GM11168 (cell line): ENCODE measurements around the gene C4orf50.
"Not testable (repeated sequence)": the region's sequence is repeated elsewhere in the genome, so short reads cannot be mapped to it uniquely, and the experiment has no call there.

Experiments
- in situ Hi-C: fragments of 300-500 bp; cut with MboI; formaldehyde crosslinking; loops from one replicate; pipeline ENCODE4 v1.12.0; 2022; ENCODE audit warnings: low sequenced_read_pairs; ENCODE audit not compliant: unreplicated experiment

The C4orf50 gene

DNA sequence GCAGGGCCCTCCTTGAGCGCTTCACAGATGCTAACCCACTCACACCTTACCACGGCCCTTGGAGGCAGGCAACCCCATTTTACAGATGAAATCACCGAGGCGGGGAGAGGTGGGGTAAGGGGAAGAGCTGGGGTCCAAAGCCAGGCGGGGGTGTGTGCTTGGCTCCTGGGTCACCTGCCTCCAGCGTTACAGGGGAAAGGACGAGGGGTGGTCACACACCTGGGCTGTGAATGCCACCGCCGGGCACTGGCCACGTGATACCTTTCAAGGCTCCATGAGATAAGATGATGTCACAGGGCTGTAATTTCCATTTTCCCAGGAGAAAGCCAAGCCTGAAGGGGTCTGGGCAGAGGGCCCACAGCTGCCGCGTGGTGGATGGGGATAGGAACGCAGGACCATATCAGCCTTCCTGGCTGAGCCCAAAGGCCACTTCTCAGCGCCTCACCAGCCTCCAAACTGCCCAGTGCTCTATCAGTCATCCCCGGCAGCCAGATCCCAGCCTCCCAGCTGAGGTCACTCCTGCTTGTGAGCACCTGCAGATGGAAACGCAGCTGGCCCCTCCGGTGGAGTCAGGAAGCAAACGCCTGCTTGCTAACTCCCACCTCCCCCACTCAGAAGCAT, 62.9 kb downstream of the C4orf50 start:
- in situ Hi-C loops, result no loop called here

DNA sequence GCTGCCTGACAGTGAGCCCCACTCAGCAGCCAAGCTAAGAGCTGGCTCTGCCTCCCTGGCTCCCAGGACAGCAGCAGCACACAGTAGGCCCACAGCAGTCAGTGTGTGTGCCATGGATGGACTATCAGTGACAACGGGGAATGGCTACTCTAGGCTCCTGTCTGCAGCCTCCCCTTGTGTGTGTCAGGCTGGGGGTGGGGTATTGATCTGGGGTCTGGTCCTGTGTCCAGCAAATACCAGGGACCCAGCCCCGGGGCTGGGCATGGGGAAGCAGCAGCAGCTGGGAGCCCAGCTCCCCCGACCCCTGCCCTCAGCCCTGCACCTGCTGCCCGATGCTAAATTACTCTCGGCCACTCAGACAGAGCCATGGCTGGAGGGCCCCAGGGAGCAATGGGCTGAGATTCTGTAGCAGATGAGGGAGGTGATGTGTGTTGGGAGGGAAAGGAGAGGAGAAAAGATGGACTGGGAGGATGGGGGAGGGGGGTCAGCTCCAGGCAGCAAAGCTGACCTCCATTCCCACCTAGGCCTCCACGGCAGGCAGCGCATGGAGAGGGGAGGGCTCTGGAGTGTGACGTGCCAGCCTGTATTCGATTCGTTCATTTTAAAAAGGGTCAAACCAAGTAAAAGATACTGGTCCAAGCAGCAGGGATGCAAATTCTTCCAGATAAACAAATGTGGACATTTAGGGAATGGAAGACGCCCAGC, 64.0 kb downstream of the C4orf50 start:
- in situ Hi-C loops, result no loop called here

DNA sequence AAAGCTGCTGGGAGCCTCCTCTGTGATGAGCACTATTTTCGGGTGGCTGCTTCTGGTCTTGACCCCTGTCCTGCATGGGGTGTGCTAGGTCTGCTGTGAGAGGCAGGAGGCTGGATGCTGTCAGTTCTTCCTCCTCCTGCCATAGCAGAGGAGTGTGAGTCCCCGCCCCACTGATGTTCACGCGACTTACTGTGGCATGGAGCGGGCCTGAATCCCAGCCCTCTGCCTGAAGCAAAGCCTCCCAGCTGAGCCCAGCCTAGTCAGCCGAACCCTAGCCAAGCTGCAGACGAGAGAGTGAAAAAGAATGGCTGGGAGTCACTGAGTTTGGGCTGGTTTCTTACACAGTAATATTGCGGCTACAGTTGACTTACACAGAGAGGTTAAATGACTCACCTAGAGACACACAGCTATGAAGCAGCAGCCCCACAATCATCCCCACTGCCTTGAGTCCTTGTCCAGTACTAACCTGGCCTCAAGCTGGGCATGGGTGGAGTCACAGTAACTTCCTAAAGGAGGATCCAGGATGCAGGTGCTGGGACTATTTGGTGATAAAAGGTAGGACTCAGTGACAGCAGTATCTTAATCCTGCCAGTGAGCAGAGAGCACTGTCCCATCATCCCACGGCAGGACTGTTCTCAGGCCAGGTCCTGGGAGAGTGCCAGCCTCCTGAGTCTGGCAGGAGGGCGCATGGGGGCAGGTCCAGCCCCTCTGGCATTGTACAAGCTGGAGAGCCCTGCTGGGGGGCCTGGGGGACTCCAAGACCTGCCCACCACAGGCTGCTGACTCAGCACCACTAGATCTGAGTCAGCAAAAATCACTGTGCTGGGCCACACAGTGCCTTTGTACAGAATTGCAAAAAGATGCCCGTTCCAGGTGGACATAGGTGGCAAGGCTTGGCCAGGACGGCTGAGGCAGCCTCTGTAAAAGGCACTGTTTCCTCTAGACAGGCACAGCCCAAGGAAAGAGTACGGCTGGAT, 65.0 kb downstream of the C4orf50 start:
- in situ Hi-C loops, result no loop called here

DNA sequence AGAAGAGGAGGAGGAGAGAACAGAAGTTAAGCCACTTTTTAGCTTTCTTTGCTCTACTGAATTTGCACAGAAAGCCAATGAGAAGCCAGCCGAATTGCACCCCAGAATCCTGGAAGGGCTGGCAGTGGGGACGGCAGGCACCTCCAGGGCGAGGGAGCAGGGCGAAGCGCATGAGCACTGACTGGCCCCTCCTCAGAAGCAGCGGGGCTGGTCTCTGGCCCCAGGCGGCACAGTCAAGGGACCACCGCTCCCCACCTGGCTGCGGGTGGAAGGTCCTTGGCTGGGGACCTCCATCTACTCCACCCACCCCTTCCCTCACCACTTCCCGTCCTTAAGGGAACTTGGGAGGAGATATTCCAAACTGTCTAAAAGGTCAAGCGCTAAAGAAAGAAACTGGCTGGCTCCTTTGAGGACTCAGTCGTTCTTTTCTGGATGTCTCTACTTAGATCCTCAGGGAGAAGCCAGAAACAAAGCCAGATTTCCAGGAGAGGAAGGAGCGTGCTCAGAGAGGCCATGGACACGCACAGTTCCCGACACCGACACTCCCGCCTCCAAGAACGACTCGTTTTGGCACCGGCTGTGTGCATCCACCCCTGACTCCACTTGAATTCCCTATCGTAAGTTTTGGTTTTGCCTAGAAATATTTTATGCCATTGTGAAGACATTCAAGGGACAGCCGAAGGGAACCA, 65.8 kb downstream of the C4orf50 start:
- in situ Hi-C loops, result no loop called here

DNA sequence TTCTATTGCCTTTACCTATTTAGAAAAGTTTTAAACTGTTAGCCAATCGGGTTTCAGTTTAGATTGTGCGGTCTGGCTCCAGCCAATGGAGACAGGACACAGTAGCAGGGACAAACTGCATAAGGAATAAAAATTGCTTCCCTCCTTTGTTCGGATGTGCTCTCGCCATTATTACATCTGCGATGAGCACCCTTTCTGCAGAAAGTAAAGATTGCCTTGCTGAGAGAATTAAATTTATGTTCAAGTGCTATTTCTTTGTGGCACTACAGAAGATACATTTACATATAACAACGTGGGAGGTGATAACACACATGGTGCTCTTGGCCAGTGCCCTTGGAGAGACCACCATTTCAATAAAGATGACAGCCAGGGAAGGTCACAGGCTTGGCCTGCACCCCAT, 71.6 kb downstream of the C4orf50 start:
- in situ Hi-C loops, result not testable (repeated sequence)

DNA sequence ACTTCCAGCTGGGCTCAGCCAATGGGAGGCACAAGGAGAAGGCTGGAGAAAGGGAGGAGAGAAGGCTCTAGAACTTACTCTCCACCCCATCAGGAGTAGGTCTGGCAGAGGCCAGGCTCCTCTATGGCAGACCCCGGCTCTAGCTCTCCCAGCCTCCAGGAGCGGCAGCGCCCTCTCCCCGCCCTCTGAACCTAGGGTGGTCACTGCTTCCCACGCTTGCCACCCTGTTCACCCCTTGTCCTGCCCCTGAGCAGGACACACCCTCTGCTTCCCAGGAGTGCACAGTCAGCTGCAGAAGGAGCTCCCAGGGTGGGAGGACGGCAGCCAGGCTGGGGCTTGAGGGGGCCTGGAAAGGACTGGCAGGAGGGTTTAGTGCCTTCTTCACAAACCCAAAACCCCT, 72.3 kb downstream of the C4orf50 start:
- in situ Hi-C loops, result no loop called here

DNA sequence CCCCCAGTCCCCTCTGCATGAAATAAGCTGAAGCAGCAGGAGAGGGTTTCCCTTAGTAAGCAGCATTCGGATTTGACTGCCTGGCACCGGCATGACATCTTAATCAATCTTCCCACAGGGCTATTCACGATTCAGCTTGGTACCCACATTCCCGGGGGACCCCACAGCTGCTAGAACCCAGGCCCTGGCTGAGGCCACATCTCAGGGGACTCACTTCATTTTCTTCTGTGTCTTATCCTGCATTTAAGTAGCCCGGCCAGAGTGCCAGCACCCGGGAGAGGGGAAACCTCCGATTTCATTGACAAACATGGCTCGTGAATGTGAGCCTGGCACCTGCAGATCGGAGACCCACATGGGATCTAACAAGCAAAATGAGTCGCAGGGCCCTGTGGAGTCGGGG, 73.1 kb downstream of the C4orf50 start:
- in situ Hi-C loops, result no loop called here

DNA sequence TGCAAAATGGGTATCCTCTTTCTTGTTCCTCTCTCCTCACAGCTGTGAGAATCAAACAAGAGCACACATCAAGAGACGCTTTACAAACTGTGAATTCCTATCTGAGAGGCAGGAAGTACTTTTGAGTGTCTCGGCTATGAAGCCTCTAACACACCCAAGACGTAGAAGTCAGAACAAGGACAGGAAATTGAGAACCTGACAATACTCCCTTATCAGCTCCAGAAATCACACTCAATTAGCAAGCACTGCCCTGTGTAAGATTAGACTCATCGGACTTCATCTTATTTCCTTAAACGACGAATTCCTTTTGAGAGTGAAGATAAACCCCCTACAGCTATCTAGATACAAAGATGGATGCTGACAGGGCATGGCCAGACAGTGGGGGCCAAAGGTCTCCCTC, 74.7 kb downstream of the C4orf50 start:
- in situ Hi-C loops, result no loop called here

DNA sequence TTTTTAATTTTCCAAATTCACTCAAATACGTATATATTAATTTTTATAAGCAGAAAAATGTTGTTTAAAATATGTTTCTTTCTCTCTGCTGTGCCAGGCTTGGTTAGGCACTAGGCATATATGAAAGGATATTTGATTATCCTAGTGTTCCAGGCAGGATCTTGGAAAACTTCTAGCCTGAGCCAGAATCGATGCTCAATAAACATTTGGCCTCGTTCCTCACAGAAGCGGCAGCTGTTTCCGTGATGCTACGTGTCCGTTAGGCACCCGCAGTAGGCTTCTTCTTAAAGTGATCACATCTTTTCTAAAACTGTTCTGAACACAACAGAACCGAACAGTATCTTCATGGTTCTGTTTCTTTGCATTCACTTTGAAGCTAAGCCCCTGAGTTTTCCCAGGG, 75.3 kb downstream of the C4orf50 start:
- in situ Hi-C loops, result no loop called here

DNA sequence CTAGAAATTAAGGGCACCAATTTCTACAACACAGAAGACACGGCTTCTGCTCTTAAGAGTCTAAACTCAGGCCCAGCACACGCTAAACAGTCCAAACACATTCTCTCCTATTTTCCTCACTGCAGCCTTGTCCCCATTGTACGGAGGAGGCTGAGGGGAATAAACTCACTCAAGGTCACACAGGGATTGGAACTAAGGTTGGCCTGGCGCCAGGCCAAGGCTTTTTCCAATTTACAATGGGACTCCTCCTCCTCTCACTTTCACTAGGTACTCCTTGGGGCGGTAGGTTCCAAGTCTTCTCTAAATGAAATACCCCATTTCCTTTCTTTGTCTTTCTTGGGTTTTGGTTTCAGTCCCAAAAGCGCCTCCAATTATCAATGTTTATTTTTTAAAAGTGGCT, 76.6 kb downstream of the C4orf50 start:
- in situ Hi-C loops, result no loop called here

DNA sequence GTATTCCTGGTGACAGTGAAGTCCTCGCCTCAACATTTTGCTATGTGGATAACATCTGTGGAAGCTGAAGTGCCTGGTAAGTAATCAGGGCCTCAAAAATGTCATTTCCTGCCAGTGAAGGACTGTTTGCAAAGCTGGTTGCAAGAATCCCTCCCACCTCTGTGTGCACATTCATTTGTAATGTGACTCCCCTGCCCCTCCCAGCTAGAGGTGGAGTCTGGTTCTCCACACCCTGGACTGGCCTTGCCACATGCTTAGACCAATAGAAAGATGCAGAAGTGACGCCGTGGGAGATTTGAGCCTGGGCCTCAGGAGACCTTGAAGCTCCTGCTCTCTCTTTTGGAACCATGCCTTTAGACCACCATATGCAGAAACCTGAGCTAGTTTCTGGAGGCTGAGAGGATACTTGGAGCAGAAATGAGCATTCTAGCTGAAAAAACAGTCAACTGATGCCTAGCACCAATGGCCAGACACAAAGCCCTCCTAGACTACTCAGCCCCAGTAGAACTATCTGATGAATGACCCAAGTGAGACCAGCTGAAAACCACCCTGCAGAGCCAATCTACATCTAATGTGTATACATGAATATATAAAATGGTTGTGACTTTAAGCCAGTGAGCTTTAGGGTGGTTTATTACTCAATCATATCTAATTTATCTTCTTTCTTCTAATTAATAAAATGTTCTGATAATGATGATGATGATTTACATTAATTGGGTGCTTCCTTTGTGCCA, 77.6 kb downstream of the C4orf50 start:
- in situ Hi-C loops, result no loop called here

DNA sequence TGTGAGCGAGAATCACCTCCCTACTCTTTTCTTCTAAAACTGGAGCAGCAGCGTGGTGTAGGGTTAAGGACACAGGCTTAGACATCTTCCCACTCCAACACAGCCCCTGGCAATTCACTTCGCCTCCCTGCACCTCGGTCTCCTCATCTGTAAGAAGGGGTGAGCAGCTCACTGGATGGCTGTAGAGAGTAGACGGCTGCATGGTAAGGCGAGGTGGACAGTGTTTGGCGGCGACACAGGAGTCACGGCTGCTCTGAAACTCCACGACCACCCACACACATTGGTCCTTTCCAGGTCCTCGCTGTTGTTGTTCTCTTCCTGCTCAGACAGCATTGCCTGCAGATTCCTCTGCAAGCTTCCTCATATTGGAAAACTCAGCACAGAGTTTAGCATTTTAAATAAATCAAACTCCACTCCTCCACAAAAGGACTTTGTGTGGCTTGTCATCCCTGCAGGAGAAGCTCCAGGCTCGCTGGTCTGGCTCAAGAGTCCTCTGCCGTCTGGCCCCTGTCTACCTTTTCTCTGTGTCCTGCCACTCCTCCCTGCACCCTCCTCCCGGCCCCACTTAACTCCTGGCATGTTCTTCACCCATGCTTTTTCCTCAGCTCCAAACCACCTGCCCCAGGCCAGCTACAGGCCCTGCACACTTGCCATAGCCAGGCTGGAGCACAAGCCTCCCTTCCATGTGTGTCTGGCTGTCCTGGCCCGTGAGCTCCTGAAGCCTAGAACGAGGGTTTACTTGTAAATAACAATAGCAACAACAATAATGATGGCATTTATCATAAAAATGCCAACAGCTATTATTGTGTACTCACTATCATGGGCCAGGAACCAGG, 84.0 kb downstream of the C4orf50 start:
- in situ Hi-C loops, result no loop called here

DNA sequence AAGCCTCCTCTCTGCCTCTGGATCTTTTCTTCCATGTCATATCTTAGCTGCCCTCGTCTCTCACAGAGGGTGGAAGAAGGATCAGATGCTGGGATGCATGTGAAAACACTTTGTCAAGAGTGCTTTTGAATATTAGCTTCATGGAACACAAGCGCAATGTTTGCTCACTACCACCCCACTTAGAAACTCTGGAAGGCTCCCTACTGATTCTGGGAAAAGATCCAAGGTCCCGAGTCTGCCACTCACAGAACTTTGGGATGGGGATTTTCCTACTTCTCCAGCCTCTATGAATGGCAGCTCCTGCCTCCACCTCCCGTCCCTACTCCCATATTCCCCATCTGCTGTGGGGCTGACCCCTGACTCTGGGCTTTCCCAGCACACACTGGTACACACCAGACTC, 85.1 kb downstream of the C4orf50 start:
- in situ Hi-C loops, result no loop called here

DNA sequence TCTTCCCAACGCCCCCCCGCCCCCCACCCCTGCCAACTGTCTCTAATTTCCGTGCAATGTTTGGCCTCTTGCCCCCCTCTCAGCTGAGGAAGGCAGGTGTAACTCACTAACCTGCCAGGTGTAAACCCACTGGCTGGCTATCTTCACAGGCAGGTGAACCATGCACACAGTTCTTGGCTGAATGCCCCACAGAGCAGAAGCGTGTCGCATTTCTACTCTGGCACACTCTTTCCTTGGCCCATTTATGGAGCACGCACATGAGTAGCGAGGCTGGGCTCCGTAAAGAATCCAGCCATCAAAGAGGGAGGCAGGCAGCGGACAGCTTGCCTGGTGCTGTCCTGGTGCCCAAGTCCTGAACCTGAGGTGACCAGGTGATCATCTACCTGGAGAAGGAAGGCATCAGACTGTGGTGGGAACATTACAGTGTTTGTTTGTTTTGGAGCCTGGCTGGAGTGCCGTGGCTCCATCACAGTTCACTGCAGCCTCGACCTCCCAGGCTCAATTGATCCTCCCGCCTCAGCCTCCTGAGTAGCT, 86.1 kb downstream of the C4orf50 start:
- in situ Hi-C loops, result no loop called here

DNA sequence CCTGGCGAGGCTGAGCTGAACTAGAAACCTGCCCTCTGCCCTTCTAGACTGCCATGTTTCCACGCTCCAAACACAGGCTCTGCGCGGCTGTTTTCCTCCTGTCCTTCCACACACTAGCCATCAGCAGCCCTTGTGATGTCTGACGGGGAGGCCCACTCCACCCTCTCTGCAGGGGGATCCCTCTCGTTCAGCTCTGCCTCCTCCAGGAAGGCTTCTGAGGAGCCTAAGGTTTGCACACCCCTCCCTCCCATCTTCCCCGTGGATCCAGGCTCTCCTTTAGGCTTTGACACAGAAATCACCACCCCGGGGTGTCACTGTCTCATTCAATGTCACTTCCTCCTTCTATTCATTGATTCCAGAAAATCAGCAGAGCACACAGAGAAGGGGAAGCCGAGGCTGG, 86.7 kb downstream of the C4orf50 start:
- in situ Hi-C loops, result no loop called here

DNA sequence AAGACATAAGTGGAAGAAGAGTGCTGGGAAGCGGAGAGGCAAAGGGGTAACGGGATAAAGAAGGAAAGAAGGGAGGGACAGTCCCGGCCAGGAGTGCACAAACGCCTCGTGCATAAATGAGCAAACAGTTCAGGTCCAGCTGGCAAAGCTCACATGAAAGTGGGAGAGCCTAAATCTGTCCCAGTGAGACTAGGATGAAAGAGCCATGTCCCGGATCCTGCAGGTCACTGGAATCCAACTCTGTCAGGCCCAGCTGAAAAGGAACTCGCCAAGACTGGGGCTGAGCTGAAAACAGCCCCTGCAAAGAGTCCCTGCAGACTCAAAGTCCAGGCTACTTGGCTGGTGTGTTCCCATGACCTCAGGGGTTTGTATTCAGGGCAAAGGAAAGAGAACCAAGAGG, 87.4 kb downstream of the C4orf50 start:
- in situ Hi-C loops, result no loop called here

DNA sequence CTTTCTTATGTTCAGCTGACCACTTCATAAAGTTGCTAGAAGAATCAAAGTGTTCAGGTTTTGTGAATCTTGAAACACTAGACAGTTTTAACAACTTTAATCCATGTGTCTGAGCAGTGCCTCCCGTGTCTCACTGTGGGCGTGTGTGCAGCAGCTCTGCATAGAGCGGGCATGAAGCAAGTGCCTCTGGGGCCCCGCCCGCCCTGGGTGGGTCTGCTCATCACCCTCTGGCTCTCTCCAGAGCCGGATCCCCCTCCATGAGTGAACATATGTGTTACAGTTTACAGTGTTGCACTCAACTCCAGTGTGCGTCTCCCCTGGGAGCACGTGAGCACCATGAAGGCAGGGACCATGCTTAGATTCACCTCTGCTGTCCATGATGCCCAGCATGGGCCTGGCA, 87.8 kb downstream of the C4orf50 start:
- in situ Hi-C loops, result no loop called here

DNA sequence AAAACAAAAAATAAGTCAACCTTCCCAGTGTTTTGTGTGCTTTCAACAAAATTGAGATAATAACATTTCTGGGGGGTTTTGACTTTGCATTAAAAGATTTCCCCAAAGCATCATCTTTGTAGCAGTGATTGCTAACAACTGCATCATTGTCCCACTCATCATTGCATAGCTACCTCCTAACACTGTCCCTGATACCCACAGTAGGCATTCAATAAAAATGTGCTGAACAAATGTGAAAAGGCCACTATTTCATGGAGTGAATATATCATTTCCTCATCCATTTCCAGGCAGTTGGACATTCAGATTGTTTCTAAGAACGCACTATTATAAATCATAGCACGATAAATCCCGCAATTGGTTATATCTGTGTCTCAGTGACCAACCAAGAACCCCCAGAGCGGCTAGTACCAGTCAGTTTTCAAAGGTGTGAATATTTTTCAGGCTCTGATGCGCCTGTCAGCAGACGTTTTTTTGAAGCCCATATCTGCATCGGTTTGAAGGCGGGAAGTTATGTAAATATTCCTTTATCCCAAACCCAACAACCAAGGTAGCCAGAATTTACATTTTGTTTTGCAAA, 89.3 kb downstream of the C4orf50 start:
- in situ Hi-C loops, result no loop called here
